SK-N-SH (cell line): ENCODE data around the gene STMND1. TPM values are rescaled to one million over a fixed set of nuclear protein-coding genes. Genes with fewer than 3 reads are reported as not detected.

Experiments used
- CTCF ChIA-PET: fragments of 300-600, 350-600 bp; formaldehyde crosslinking; extraction: SDS; loops from one replicate; lab custom pipeline; 2021; lab: Yijun Ruan, JAX
- POLR2A ChIA-PET: fragments of 350-600 bp; sonication (Branson Sonifier 250); formaldehyde crosslinking; extraction: SDS; loops from one replicate; lab custom pipeline; 2020; ENCODE audit warnings: antibody characterized with exemption, inconsistent platforms; lab: Yijun Ruan, JAX
- DNase-seq: peaks from one replicate; pipeline ENCODE4 v3.0.0; 2012
- H2AFZ ChIP-seq: fragments of 200-600 bp; sonication (generic); 2 replicates; pipeline ENCODE4 v1.8.1; 2016; ENCODE audit warnings: antibody characterized with exemption, mild to moderate bottlenecking, low read depth
- H3F3A ChIP-seq: fragments of 200-600 bp; sonication (generic); replicated peaks from 2 replicates; pipeline ENCODE3; 2016; ENCODE audit warnings: antibody characterized with exemption, mild to moderate bottlenecking; ENCODE audit not compliant: insufficient read depth
- H3K27ac ChIP-seq, 2 experiments: fragments of 200-500 bp in 1 of 2; fragments of 200-600 bp in 1 of 2; sonication (Bioruptor generic) in 1 of 2; sonication (generic), shearing (Covaris generic) in 1 of 2; 2 replicates each; pipeline versions ENCODE4 v1.5.1 to v1.6.1; 2014 to 2016; ENCODE audit warnings: low read depth in 2 of 2, inconsistent platforms in 1 of 2, low read length in 1 of 2, mild to moderate bottlenecking in 1 of 2, mixed read lengths in 1 of 2
- H3K27me3 ChIP-seq: fragments of 200-600 bp; sonication (generic), shearing (Covaris generic); 2 replicates; pipeline ENCODE4 v1.6.1; 2016; ENCODE audit warnings: mixed run types; ENCODE audit not compliant: insufficient read depth
- H3K36me3 ChIP-seq, 2 experiments: fragments of 200-500 bp in 1 of 2; fragments of 200-600 bp in 1 of 2; sonication (Bioruptor generic) in 1 of 2; sonication (generic) in 1 of 2; replicated peaks in 1 of 2; 2 replicates each; pipeline versions ENCODE3 to v1.5.1; 2014 to 2016; ENCODE audit warnings: low read length in 1 of 2, mild to moderate bottlenecking in 1 of 2; ENCODE audit not compliant: insufficient read depth in 2 of 2, control insufficient read depth in 1 of 2
- H3K4me1 ChIP-seq, 2 experiments: fragments of 200-500 bp in 1 of 2; fragments of 200-600 bp in 1 of 2; sonication (Bioruptor generic) in 1 of 2; sonication (generic), shearing (Covaris generic) in 1 of 2; 2 replicates each; pipeline versions ENCODE4 v1.5.1 to v1.6.1; 2014 to 2016; ENCODE audit warnings: low read depth in 1 of 2, low read length in 1 of 2, mixed run types in 1 of 2; ENCODE audit not compliant: insufficient read depth in 2 of 2, control insufficient read depth in 1 of 2
- H3K4me2 ChIP-seq: fragments of 200-600 bp; sonication (generic), shearing (Covaris generic); 2 replicates; pipeline ENCODE4 v1.6.1; 2017; ENCODE audit warnings: mixed run types
- H3K4me3 ChIP-seq, 2 experiments: fragments of 200-500 bp in 1 of 2; fragments of 200-600 bp in 1 of 2; sonication (Bioruptor generic) in 1 of 2; sonication (generic), shearing (Covaris generic) in 1 of 2; 2 replicates each; pipeline versions ENCODE4 v1.5.1 to v1.8.1; 2014 to 2016; ENCODE audit warnings: low read depth in 2 of 2, inconsistent platforms in 1 of 2, low read length in 1 of 2, mild to moderate bottlenecking in 1 of 2, mixed read lengths in 1 of 2, moderate library complexity in 1 of 2
- H3K79me2 ChIP-seq: fragments of 200-600 bp; sonication (generic); 2 replicates; pipeline ENCODE4 v1.8.1; 2017; ENCODE audit warnings: mild to moderate bottlenecking; ENCODE audit not compliant: insufficient read depth
- H3K9ac ChIP-seq: fragments of 200-600 bp; sonication (generic); 2 replicates; pipeline ENCODE4 v1.6.1; 2017; ENCODE audit warnings: mixed run types
- H3K9me2 ChIP-seq: fragments of 200-600 bp; sonication (generic); 2 replicates; pipeline ENCODE4 v1.6.1; 2017; ENCODE audit warnings: mixed run types
- H3K9me3 ChIP-seq: fragments of 200-600 bp; sonication (generic); 2 replicates; pipeline ENCODE4 v1.6.1; 2017; ENCODE audit warnings: mixed run types, mild to moderate bottlenecking, moderate library complexity
- H4K20me1 ChIP-seq: fragments of 200-600 bp; sonication (generic); 2 replicates; pipeline ENCODE4 v1.6.1; 2017; ENCODE audit warnings: mild to moderate bottlenecking, mixed run types; ENCODE audit not compliant: insufficient read depth
- ELF1 ChIP-seq: IDR thresholded peaks from 2 replicates; pipeline ENCODE4 v1.4.0; 2012
- EZH2phosphoT487 ChIP-seq: fragments of 200-600 bp; sonication (generic); IDR thresholded peaks from 2 replicates; pipeline ENCODE4 v1.6.1; 2017; ENCODE audit warnings: low read depth, mixed run types, mild to moderate bottlenecking, antibody characterized with exemption, moderate library complexity, borderline replicate concordance
- FOXJ3 ChIP-seq: sonication (generic); formaldehyde crosslinking; IDR thresholded peaks from 2 replicates; pipeline ENCODE4 v1.5.1; 2020; ENCODE audit warnings: mild to moderate bottlenecking, missing genetic modification reagents
- GABPA ChIP-seq: IDR thresholded peaks from 2 replicates; pipeline ENCODE4 v1.4.0; 2012; ENCODE audit warnings: low read depth, mild to moderate bottlenecking
- MXI1 ChIP-seq: IDR thresholded peaks from 2 replicates; pipeline ENCODE4 v1.6.1; 2012; ENCODE audit warnings: mild to moderate bottlenecking, low read depth, low read length, improper control_type of control experiment
- RCOR1 ChIP-seq: fragments of 150-350 bp; IDR thresholded peaks from 2 replicates; pipeline ENCODE4 v1.6.1; 2017; ENCODE audit warnings: antibody characterized with exemption, low read length
- RFX5 ChIP-seq: IDR thresholded peaks from 2 replicates; pipeline ENCODE4 v1.6.1; 2012; ENCODE audit warnings: mild to moderate bottlenecking, improper control_type of control experiment, low read length
- SMC3 ChIP-seq: IDR thresholded peaks from 2 replicates; pipeline ENCODE4 v1.6.1; 2012; ENCODE audit warnings: low read depth, low read length, improper control_type of control experiment
- TAF1 ChIP-seq: IDR thresholded peaks from 2 replicates; pipeline ENCODE4 v1.6.1; 2012; ENCODE audit warnings: low read depth, mild to moderate bottlenecking, low read length, moderate library complexity, borderline replicate concordance
- TCF12 ChIP-seq: IDR thresholded peaks from 2 replicates; pipeline ENCODE4 v1.4.0; 2012
- WGBS: methylation state at CpG from one replicate; pipeline ENCODE4 v1.1.6; 2017; ENCODE audit warnings: low lambda C conversion rate; 5-methylcytosine and 5-hydroxymethylcytosine counted together
- polyA plus RNA-seq, 3 experiments: library from polyadenylated mRNA; depleted of rRNA; stranded (reverse); fragments of >200 nt; gene quantifications; 2 replicates each; pipeline ENCODE4 v1.2.3, GENCODE V29; 2012
- TF ChIP-seq, protein P1 (sequence below): fragments of 150-350 bp; IDR thresholded peaks from 2 replicates; pipeline ENCODE4 v1.6.1; 2017; ENCODE audit warnings: antibody characterized with exemption, low read length, low read depth, borderline replicate concordance
- TF ChIP-seq, protein P2 (sequence below): fragments of 200-600 bp; sonication (generic); IDR thresholded peaks from 2 replicates; pipeline ENCODE4 v1.6.1; 2017; ENCODE audit warnings: antibody characterized with exemption, mild to moderate bottlenecking, moderate library complexity
- TF ChIP-seq, protein P3 (sequence below): IDR thresholded peaks from 2 replicates; pipeline ENCODE4 v1.4.0; 2012; ENCODE audit warnings: low read depth, borderline replicate concordance
- TF ChIP-seq, protein P4 (sequence below): IDR thresholded peaks from 2 replicates; pipeline ENCODE4; 2012
- TF ChIP-seq, protein P5 (sequence below): IDR thresholded peaks from 2 replicates; pipeline ENCODE4 v1.4.0; 2012; ENCODE audit warnings: low read depth
- TF ChIP-seq, protein P6 (sequence below): fragments of 150-350 bp; IDR thresholded peaks from 2 replicates; pipeline ENCODE4 v1.6.1; 2016; ENCODE audit warnings: mild to moderate bottlenecking, low read depth, low read length

The STMND1 gene
- polyA plus RNA-seq, 1 of the 3 experiments (the other 2 are of a cell fraction) = not detected

DNA sequence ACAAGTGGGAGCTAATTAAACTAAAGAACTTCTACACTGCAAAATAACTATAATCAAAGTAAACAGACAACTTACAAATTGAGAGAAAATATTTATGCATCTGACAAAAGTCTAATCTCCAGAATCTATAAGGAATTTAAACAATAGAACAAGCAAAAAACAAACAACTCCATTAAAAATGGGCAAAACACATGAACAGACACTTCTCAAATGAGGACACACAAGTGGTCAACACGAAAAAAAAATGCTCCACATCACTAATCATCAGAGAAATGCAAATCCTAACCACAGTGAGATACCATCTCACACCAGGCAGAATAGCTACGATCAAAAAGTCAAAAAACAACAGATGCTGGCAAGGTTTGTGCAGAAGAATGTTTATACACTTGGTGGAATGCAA lies 36.2 kb downstream of the STMND1 start:
- no peak overlapping the region for H3K4me3 ChIP-seq
- no peaks in the 10 kb centered on the region for H3K9me2 ChIP-seq
- no peaks in the 10 kb centered on the region for H3K36me3 ChIP-seq
- no peaks in the 10 kb centered on the region for H3K79me2 ChIP-seq
- ChIA-PET POLR2A (no interaction called here), CTCF (interaction anchor here (0.6 to 1.3 kb wide), 2 partner anchors 17 to 446 kb away, joined by 3 read pairs; no protein-coding TSS in a partner anchor)
- H3K4me2 ChIP-seq = no peak overlapping the region
- no peaks in the 10 kb centered on the region for H3F3A ChIP-seq
- H3K9me3 ChIP-seq = no peaks in the 10 kb centered on the region
- no peak overlapping the region for H2AFZ ChIP-seq
- H4K20me1 ChIP-seq = no peaks in the 10 kb centered on the region
- H3K27ac ChIP-seq = no peak overlapping the region
- TF ChIP-seq, protein P1, sequence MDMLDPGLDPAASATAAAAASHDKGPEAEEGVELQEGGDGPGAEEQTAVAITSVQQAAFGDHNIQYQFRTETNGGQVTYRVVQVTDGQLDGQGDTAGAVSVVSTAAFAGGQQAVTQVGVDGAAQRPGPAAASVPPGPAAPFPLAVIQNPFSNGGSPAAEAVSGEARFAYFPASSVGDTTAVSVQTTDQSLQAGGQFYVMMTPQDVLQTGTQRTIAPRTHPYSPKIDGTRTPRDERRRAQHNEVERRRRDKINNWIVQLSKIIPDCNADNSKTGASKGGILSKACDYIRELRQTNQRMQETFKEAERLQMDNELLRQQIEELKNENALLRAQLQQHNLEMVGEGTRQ = no peak
- no peak for TF ChIP-seq RFX5
- no peak for TF ChIP-seq TCF12
- TF ChIP-seq MXI1 = no peak
- TF ChIP-seq GABPA = no peak
- TF ChIP-seq, protein P2, sequence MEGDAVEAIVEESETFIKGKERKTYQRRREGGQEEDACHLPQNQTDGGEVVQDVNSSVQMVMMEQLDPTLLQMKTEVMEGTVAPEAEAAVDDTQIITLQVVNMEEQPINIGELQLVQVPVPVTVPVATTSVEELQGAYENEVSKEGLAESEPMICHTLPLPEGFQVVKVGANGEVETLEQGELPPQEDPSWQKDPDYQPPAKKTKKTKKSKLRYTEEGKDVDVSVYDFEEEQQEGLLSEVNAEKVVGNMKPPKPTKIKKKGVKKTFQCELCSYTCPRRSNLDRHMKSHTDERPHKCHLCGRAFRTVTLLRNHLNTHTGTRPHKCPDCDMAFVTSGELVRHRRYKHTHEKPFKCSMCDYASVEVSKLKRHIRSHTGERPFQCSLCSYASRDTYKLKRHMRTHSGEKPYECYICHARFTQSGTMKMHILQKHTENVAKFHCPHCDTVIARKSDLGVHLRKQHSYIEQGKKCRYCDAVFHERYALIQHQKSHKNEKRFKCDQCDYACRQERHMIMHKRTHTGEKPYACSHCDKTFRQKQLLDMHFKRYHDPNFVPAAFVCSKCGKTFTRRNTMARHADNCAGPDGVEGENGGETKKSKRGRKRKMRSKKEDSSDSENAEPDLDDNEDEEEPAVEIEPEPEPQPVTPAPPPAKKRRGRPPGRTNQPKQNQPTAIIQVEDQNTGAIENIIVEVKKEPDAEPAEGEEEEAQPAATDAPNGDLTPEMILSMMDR = no peak
- no peak for TF ChIP-seq SMC3
- no peak for TF ChIP-seq TAF1
- TF ChIP-seq, protein P3, sequence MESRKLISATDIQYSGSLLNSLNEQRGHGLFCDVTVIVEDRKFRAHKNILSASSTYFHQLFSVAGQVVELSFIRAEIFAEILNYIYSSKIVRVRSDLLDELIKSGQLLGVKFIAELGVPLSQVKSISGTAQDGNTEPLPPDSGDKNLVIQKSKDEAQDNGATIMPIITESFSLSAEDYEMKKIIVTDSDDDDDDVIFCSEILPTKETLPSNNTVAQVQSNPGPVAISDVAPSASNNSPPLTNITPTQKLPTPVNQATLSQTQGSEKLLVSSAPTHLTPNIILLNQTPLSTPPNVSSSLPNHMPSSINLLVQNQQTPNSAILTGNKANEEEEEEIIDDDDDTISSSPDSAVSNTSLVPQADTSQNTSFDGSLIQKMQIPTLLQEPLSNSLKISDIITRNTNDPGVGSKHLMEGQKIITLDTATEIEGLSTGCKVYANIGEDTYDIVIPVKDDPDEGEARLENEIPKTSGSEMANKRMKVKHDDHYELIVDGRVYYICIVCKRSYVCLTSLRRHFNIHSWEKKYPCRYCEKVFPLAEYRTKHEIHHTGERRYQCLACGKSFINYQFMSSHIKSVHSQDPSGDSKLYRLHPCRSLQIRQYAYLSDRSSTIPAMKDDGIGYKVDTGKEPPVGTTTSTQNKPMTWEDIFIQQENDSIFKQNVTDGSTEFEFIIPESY = no peak
- no peak for TF ChIP-seq EZH2phosphoT487
- TF ChIP-seq, protein P4, sequence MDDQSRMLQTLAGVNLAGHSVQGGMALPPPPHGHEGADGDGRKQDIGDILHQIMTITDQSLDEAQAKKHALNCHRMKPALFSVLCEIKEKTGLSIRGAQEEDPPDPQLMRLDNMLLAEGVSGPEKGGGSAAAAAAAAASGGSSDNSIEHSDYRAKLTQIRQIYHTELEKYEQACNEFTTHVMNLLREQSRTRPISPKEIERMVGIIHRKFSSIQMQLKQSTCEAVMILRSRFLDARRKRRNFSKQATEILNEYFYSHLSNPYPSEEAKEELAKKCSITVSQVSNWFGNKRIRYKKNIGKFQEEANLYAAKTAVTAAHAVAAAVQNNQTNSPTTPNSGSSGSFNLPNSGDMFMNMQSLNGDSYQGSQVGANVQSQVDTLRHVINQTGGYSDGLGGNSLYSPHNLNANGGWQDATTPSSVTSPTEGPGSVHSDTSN = no peak
- no peak for TF ChIP-seq RCOR1
- TF ChIP-seq, protein P5, sequence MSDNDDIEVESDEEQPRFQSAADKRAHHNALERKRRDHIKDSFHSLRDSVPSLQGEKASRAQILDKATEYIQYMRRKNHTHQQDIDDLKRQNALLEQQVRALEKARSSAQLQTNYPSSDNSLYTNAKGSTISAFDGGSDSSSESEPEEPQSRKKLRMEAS = no peak
- TF ChIP-seq, protein P6, sequence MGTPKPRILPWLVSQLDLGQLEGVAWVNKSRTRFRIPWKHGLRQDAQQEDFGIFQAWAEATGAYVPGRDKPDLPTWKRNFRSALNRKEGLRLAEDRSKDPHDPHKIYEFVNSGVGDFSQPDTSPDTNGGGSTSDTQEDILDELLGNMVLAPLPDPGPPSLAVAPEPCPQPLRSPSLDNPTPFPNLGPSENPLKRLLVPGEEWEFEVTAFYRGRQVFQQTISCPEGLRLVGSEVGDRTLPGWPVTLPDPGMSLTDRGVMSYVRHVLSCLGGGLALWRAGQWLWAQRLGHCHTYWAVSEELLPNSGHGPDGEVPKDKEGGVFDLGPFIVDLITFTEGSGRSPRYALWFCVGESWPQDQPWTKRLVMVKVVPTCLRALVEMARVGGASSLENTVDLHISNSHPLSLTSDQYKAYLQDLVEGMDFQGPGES = no peak
- TF ChIP-seq FOXJ3 (CRISPR knock-in tag) = no peak
- TF ChIP-seq ELF1 = no peak
- no peak for DNase-seq
- WGBS = 35% methylated on average over 2 of the region's 2 CpGs
- no peaks in the 10 kb centered on the region for H3K4me1 ChIP-seq
- no peaks in the 10 kb centered on the region for H3K27me3 ChIP-seq
- H3K9ac ChIP-seq = no peak overlapping the region
